WTC11 (cell line): ENCODE results near the gene FAM107B. TPM values are rescaled to one million over a fixed set of nuclear protein-coding genes. Genes with fewer than 3 reads are reported as not detected.

Source experiments
- ATAC-seq: fragments of 200-7000 bp; cut with Tn5 transposase; 2 replicates; pipeline ENCODE4 v1.10.0; 2021; ENCODE audit warnings: mild to moderate bottlenecking, moderate library complexity
- CTCF ChIA-PET: fragments of 300-600 bp; sonication (Branson Sonifier 250); formaldehyde crosslinking; loops from one replicate; lab custom pipeline; 2021; ENCODE audit warnings: antibody characterized with exemption; lab: Charles Lee
- POLR2A ChIA-PET: fragments of 350-600 bp; sonication (Branson Sonifier 250); formaldehyde crosslinking; loops from one replicate; lab custom pipeline; 2021; ENCODE audit warnings: antibody characterized with exemption; lab: Charles Lee
- DNase-seq: peaks from one replicate; pipeline ENCODE4 v3.0.0; 2021; ENCODE audit warnings: low spot score
- H3K27ac Mint-ChIP-seq: 2 replicates; pipeline ENCODE4 v1.8.0; 2021; ENCODE audit warnings: mixed read lengths
- H3K27me3 Mint-ChIP-seq: 2 replicates; pipeline ENCODE4 v1.8.0; 2021; ENCODE audit warnings: low read depth, mild to moderate bottlenecking, moderate library complexity, mixed read lengths
- H3K36me3 Mint-ChIP-seq: 2 replicates; pipeline ENCODE4 v1.8.0; 2021; ENCODE audit warnings: mixed read lengths
- H3K4me1 Mint-ChIP-seq: 2 replicates; pipeline ENCODE4 v1.8.0; 2022; ENCODE audit warnings: mixed read lengths
- H3K4me3 Mint-ChIP-seq: 2 replicates; pipeline ENCODE4 v1.8.0; 2021; ENCODE audit warnings: mild to moderate bottlenecking, moderate library complexity, mixed read lengths
- H3K9me3 Mint-ChIP-seq: 2 replicates; pipeline ENCODE4 v1.8.0; 2021; ENCODE audit warnings: mixed read lengths
- ARID4B ChIP-seq: sonication (generic); formaldehyde crosslinking; IDR thresholded peaks from 2 replicates; pipeline ENCODE4 v1.8.0; 2023; ENCODE audit warnings: missing genetic modification reagents, mild to moderate bottlenecking, borderline replicate concordance
- ATF1 ChIP-seq: sonication (generic); formaldehyde crosslinking; IDR thresholded peaks from 2 replicates; pipeline ENCODE4 v1.8.1; 2023; ENCODE audit warnings: mild to moderate bottlenecking, moderate library complexity, missing genetic modification reagents
- E2F1 ChIP-seq: sonication (generic); formaldehyde crosslinking; IDR thresholded peaks from 2 replicates; pipeline ENCODE4 v1.8.0; 2022; ENCODE audit warnings: mild to moderate bottlenecking, missing genetic modification reagents
- EMX1 ChIP-seq: fragments of 250-450 bp; sonication (Bioruptor Pico); IDR thresholded peaks from 2 replicates; pipeline ENCODE4 v1.8.0; 2021; ENCODE audit warnings: mild to moderate bottlenecking
- FOXP1 ChIP-seq: sonication (generic); formaldehyde crosslinking; IDR thresholded peaks from 2 replicates; pipeline ENCODE4 v1.8.0; 2022; ENCODE audit warnings: missing genetic modification reagents, mild to moderate bottlenecking, moderate library complexity, borderline replicate concordance
- IRF1 ChIP-seq: sonication (generic); formaldehyde crosslinking; IDR thresholded peaks from 2 replicates; pipeline ENCODE4 v1.8.0; 2023; ENCODE audit warnings: missing genetic modification reagents
- KAT7 ChIP-seq: sonication (generic); formaldehyde crosslinking; IDR thresholded peaks from 2 replicates; pipeline ENCODE4 v1.8.1; 2023; ENCODE audit warnings: missing genetic modification reagents, mild to moderate bottlenecking, borderline replicate concordance
- MAX ChIP-seq: sonication (generic); formaldehyde crosslinking; IDR thresholded peaks from 2 replicates; pipeline ENCODE4 v1.8.0; 2022; ENCODE audit warnings: mild to moderate bottlenecking, missing genetic modification reagents
- RORB ChIP-seq: fragments of 250-450 bp; sonication (Bioruptor Pico); IDR thresholded peaks from 2 replicates; pipeline ENCODE4 v1.9.0; 2021; ENCODE audit warnings: mild to moderate bottlenecking
- SMAD4 ChIP-seq: sonication (generic); formaldehyde crosslinking; IDR thresholded peaks from 2 replicates; pipeline ENCODE4 v1.8.0; 2022; ENCODE audit warnings: mild to moderate bottlenecking, missing genetic modification reagents
- SOX15 ChIP-seq: fragments of 250-450 bp; sonication (Bioruptor Pico); IDR thresholded peaks from 2 replicates; pipeline ENCODE4 v1.9.0; 2021; ENCODE audit warnings: mild to moderate bottlenecking
- TEAD4 ChIP-seq: sonication (generic); formaldehyde crosslinking; IDR thresholded peaks from 2 replicates; pipeline ENCODE4 v1.8.0; 2022; ENCODE audit warnings: mild to moderate bottlenecking, missing genetic modification reagents
- USF1 ChIP-seq: sonication (generic); formaldehyde crosslinking; IDR thresholded peaks from 2 replicates; pipeline ENCODE4 v1.8.0; 2022; ENCODE audit warnings: mild to moderate bottlenecking, missing genetic modification reagents
- ZBTB21 ChIP-seq: sonication (generic); formaldehyde crosslinking; IDR thresholded peaks from 2 replicates; pipeline ENCODE4 v1.8.1; 2023; ENCODE audit warnings: mild to moderate bottlenecking, missing genetic modification reagents, borderline replicate concordance
- ZNF121 ChIP-seq: sonication (generic); formaldehyde crosslinking; IDR thresholded peaks from 2 replicates; pipeline ENCODE4 v1.8.0; 2023; ENCODE audit warnings: missing genetic modification reagents
- ZNF423 ChIP-seq: fragments of 250-450 bp; sonication (Bioruptor Pico); IDR thresholded peaks from 2 replicates; pipeline ENCODE4 v2.1.2; 2022; ENCODE audit warnings: mild to moderate bottlenecking, moderate library complexity
- ZNF532 ChIP-seq: fragments of 250-450 bp; sonication (Bioruptor Pico); IDR thresholded peaks from 2 replicates; pipeline ENCODE4 v1.9.0; 2021; ENCODE audit warnings: mild to moderate bottlenecking, borderline replicate concordance
- total RNA-seq: library from RNA; stranded (reverse); gene quantifications from 3 replicates; pipeline ENCODE4 v1.2.3, GENCODE V29; 2021
- TF ChIP-seq, protein P1 (sequence below): fragments of 250-450 bp; sonication (Bioruptor Pico); IDR thresholded peaks from 2 replicates; pipeline ENCODE4 v2.1.2; 2022; ENCODE audit warnings: mild to moderate bottlenecking, moderate library complexity
- TF ChIP-seq, protein P2 (sequence below): sonication (generic); formaldehyde crosslinking; IDR thresholded peaks from 2 replicates; pipeline ENCODE4 v1.8.0; 2022; ENCODE audit warnings: mild to moderate bottlenecking, missing genetic modification reagents
- TF ChIP-seq, protein P3 (sequence below): fragments of 200-600 bp; IDR thresholded peaks from 2 replicates; pipeline ENCODE4 v1.8.0; 2022; ENCODE audit warnings: antibody characterized with exemption

The FAM107B gene
- total RNA-seq, 1 experiment from 2014 or later, result 22.4 TPM

- no peak for TF ChIP-seq ZNF532 (CRISPR knock-in tag)
- no peak for TF ChIP-seq ARID4B (CRISPR knock-in tag)
- TF ChIP-seq EMX1 (CRISPR knock-in tag), result no peak
- TF ChIP-seq, protein P1, sequence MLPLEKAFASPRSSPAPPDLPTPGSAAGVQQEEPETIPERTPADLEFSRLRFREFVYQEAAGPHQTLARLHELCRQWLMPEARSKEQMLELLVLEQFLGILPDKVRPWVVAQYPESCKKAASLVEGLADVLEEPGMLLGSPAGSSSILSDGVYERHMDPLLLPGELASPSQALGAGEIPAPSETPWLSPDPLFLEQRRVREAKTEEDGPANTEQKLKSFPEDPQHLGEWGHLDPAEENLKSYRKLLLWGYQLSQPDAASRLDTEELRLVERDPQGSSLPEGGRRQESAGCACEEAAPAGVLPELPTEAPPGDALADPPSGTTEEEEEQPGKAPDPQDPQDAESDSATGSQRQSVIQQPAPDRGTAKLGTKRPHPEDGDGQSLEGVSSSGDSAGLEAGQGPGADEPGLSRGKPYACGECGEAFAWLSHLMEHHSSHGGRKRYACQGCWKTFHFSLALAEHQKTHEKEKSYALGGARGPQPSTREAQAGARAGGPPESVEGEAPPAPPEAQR (CRISPR knock-in tag), result no peak
- TF ChIP-seq E2F1 (CRISPR knock-in tag), result no peak
- no peak for TF ChIP-seq SMAD4 (CRISPR knock-in tag)
- no peak for TF ChIP-seq USF1 (CRISPR knock-in tag)
- TF ChIP-seq ZBTB21 (CRISPR knock-in tag), result no peak
- no peak for TF ChIP-seq MAX (CRISPR knock-in tag)
Measured at GRCh38 chr10:14545827-14546226, 228.9 kb downstream of the FAM107B start (continued).

DNA sequence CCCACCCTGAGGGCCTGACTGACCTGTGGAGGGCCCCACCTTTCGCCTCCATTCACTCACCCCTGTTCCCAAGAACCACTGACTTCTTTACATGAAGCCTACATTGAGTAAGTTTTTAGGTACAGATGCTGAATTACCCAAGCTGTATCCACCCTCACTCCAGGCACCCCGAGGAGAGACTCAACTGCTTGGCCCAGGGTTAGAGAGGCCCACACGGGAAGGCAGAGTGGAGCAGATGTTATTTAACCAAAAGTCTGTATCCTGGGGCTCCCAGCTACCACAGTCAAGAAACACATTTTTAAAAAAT, 230.8 kb downstream of the FAM107B start:
- no peaks in the 10 kb centered on the region for H3K27me3 Mint-ChIP-seq
- H3K36me3 Mint-ChIP-seq, result no peaks in the 10 kb centered on the region
- H3K4me3 Mint-ChIP-seq, result no peak overlapping the region
- no peak for ATAC-seq
- H3K27ac Mint-ChIP-seq, result no peak overlapping the region
- ChIA-PET CTCF (interaction anchor here (1.0 to 2.1 kb wide), 7 partner anchors 10 to 347 kb away, joined by 3 to 10 read pairs (median 5); partner anchors contain the start of genes CDNF, HSPA14 and MSANTD7), POLR2A (interaction anchor here (0.7 kb wide), 1 partner anchor 366 kb away, joined by 5 read pairs; no protein-coding TSS in a partner anchor)
- no peaks in the 10 kb centered on the region for H3K9me3 Mint-ChIP-seq
- peaks cover 26% of the 10 kb centered on the region for H3K4me1 Mint-ChIP-seq
- DNase-seq, result no peak
- TF ChIP-seq, protein P2, sequence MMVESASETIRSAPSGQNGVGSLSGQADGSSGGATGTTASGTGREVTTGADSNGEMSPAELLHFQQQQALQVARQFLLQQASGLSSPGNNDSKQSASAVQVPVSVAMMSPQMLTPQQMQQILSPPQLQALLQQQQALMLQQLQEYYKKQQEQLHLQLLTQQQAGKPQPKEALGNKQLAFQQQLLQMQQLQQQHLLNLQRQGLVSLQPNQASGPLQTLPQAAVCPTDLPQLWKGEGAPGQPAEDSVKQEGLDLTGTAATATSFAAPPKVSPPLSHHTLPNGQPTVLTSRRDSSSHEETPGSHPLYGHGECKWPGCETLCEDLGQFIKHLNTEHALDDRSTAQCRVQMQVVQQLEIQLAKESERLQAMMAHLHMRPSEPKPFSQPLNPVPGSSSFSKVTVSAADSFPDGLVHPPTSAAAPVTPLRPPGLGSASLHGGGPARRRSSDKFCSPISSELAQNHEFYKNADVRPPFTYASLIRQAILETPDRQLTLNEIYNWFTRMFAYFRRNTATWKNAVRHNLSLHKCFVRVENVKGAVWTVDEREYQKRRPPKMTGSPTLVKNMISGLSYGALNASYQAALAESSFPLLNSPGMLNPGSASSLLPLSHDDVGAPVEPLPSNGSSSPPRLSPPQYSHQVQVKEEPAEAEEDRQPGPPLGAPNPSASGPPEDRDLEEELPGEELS (CRISPR knock-in tag), result no peak
- TF ChIP-seq SOX15, result no peak
- TF ChIP-seq ZNF423 (CRISPR knock-in tag), result no peak
- no peak for TF ChIP-seq FOXP1 (CRISPR knock-in tag)
- TF ChIP-seq KAT7 (CRISPR knock-in tag), result no peak
- no peak for TF ChIP-seq IRF1 (CRISPR knock-in tag)
- TF ChIP-seq, protein P3, sequence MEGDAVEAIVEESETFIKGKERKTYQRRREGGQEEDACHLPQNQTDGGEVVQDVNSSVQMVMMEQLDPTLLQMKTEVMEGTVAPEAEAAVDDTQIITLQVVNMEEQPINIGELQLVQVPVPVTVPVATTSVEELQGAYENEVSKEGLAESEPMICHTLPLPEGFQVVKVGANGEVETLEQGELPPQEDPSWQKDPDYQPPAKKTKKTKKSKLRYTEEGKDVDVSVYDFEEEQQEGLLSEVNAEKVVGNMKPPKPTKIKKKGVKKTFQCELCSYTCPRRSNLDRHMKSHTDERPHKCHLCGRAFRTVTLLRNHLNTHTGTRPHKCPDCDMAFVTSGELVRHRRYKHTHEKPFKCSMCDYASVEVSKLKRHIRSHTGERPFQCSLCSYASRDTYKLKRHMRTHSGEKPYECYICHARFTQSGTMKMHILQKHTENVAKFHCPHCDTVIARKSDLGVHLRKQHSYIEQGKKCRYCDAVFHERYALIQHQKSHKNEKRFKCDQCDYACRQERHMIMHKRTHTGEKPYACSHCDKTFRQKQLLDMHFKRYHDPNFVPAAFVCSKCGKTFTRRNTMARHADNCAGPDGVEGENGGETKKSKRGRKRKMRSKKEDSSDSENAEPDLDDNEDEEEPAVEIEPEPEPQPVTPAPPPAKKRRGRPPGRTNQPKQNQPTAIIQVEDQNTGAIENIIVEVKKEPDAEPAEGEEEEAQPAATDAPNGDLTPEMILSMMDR, result no peak
- TF ChIP-seq ZNF121 (CRISPR knock-in tag), result no peak
- TF ChIP-seq ATF1, result no peak
- TF ChIP-seq SMAD4 (CRISPR knock-in tag), result no peak
- TF ChIP-seq RORB (CRISPR knock-in tag), result no peak
- TF ChIP-seq TEAD4 (CRISPR knock-in tag), result no peak
